AG04450 (cell line): ENCODE measurements around the gene ILK. TPM values are rescaled to one million over a fixed set of nuclear protein-coding genes. Genes with fewer than 3 reads are reported as not detected.

ENCODE experiments used
- CTCF ChIA-PET: fragments of 300-600, 350-600 bp; formaldehyde crosslinking; extraction: SDS; loops from one replicate; lab custom pipeline; 2022; ENCODE audit warnings: antibody characterized with exemption, inconsistent platforms; lab: Charles Lee
- POLR2A ChIA-PET: fragments of 350-600 bp; formaldehyde crosslinking; extraction: SDS; loops from one replicate; lab custom pipeline; 2021; ENCODE audit warnings: antibody characterized with exemption, inconsistent platforms; lab: Yijun Ruan, JAX
- DNase-seq: peaks from one replicate; pipeline ENCODE4 v3.0.0-alpha.2; 2011; ENCODE audit warnings: low read depth, low spot score
- H3K27ac ChIP-seq: one replicate; pipeline ENCODE4 v1.5.1; 2012; ENCODE audit warnings: low read depth, low read length, control low read depth
- H3K27me3 ChIP-seq: one replicate; pipeline ENCODE4 v1.6.0; 2012; ENCODE audit warnings: low read length; ENCODE audit not compliant: control insufficient read depth, insufficient read depth
- H3K4me3 ChIP-seq: 2 replicates; pipeline ENCODE4 v1.5.1; 2011; ENCODE audit warnings: mild to moderate bottlenecking, low read depth, low read length, control low read depth
- H3K9me3 ChIP-seq: 2 replicates; pipeline ENCODE4 v1.5.1; 2012; ENCODE audit warnings: low read length; ENCODE audit not compliant: control insufficient read depth, insufficient read depth
- polyA plus RNA-seq: library from polyadenylated mRNA; depleted of rRNA; stranded (reverse); fragments of >200 nt; gene quantifications from 2 replicates; pipeline ENCODE4 v1.2.3, GENCODE V29; 2011
- TF ChIP-seq, protein P1 (sequence below): IDR thresholded peaks from 2 replicates; pipeline ENCODE4 v1.5.1; 2011; ENCODE audit warnings: low read depth, low read length, control low read depth, inconsistent platforms

Gene ILK
- polyA plus RNA-seq, 1 experiment = 362 TPM

DNA sequence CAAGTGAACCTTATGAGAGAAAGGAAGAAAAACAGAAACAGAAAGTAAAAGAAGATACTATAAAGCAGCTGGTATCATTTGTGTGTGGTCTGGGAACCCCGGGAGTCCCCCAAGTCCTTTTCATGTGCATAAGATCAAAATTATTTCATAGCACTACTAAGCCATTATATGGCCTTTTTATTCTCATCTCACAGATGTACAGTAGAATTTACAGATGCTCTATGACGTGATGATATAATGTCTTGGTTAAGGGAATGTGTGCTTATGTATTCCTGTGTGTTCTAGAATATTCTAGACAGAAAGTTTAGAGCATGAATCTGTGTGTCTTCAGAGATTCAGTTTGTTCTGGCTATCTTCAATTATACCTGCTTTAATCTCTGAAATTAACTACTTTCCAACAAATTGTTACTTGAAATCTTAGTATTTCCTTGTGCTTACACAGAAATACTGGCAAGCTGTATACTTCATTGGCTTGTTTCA is 24.2 kb downstream of the ILK start:
- POLR2A ChIA-PET = interaction anchor here (0.6 kb wide), 1 partner anchor 16 kb away, joined by 4 read pairs; the partner anchor contains the start of gene TAF10
- Histone ChIP-seq H3K9me3 (peaks cover 4% of the 10 kb centered on the region; the same call in 1 of the 2 replicates), H3K27ac (no peak overlapping the region), H3K27me3 (no peaks in the 10 kb centered on the region), H3K4me3 (no peak overlapping the region)
- DNase-seq = no peak
- TF ChIP-seq, protein P1, sequence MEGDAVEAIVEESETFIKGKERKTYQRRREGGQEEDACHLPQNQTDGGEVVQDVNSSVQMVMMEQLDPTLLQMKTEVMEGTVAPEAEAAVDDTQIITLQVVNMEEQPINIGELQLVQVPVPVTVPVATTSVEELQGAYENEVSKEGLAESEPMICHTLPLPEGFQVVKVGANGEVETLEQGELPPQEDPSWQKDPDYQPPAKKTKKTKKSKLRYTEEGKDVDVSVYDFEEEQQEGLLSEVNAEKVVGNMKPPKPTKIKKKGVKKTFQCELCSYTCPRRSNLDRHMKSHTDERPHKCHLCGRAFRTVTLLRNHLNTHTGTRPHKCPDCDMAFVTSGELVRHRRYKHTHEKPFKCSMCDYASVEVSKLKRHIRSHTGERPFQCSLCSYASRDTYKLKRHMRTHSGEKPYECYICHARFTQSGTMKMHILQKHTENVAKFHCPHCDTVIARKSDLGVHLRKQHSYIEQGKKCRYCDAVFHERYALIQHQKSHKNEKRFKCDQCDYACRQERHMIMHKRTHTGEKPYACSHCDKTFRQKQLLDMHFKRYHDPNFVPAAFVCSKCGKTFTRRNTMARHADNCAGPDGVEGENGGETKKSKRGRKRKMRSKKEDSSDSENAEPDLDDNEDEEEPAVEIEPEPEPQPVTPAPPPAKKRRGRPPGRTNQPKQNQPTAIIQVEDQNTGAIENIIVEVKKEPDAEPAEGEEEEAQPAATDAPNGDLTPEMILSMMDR = no peak
- CTCF ChIA-PET = interaction anchor here (0.7 kb wide), 1 partner anchor 78 kb away, joined by 3 read pairs; no protein-coding TSS in a partner anchor

DNA sequence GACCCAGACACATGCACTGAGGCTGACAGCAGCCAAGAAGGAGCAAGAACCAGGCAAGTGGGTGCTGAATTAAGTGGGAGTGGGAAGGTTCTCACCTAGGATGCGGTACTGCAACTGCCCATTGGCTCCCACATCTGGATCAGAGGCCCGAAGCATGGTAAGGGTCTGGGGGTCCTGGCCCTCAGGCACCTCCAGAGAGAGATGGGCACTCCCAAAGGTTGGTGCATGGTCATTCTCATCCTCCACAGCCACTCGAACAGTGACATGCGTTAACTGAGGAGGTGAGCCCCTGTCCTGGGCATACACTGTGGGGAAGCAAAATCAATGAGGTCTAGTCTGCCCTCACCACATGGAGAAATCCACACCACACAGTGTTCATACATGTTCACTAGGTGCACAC is 25.0 kb downstream of the ILK start:
- TF ChIP-seq, protein P1 = no peak
- H3K27ac ChIP-seq = no peak overlapping the region
- POLR2A ChIA-PET = no interaction called here
- no peaks in the 10 kb centered on the region for H3K27me3 ChIP-seq
- no peak overlapping the region for H3K4me3 ChIP-seq
- DNase-seq = no peak
- CTCF ChIA-PET = interaction anchor here (0.7 kb wide), 1 partner anchor 79 kb away, joined by 3 read pairs; no protein-coding TSS in a partner anchor
- peaks cover 4% of the 10 kb centered on the region; the same call in 1 of the 2 replicates for H3K9me3 ChIP-seq

DNA sequence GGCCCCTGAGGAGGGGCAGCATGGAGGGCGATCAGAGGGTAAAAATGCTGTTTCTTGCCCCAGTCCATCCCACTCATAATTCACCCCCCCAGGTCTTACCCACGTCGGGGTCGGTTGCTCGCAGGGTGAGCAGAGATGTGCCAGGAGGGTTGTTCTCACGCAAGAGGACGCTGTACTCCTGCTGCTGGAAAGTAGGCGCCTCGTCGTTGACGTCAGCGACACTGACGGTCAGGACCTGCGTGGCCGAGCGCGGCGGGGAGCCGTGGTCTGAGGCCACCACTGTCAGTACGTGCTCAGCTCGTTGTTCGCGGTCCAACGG is 26.0 kb downstream of the ILK start:
- Histone ChIP-seq H3K4me3 (no peak overlapping the region), H3K9me3 (peaks cover 4% of the 10 kb centered on the region; the same call in 1 of the 2 replicates), H3K27me3 (no peaks in the 10 kb centered on the region), H3K27ac (no peak overlapping the region)
- ChIA-PET POLR2A (no interaction called here), CTCF (no interaction called here)
- no peak for DNase-seq
- TF ChIP-seq, protein P1 = no peak

DNA sequence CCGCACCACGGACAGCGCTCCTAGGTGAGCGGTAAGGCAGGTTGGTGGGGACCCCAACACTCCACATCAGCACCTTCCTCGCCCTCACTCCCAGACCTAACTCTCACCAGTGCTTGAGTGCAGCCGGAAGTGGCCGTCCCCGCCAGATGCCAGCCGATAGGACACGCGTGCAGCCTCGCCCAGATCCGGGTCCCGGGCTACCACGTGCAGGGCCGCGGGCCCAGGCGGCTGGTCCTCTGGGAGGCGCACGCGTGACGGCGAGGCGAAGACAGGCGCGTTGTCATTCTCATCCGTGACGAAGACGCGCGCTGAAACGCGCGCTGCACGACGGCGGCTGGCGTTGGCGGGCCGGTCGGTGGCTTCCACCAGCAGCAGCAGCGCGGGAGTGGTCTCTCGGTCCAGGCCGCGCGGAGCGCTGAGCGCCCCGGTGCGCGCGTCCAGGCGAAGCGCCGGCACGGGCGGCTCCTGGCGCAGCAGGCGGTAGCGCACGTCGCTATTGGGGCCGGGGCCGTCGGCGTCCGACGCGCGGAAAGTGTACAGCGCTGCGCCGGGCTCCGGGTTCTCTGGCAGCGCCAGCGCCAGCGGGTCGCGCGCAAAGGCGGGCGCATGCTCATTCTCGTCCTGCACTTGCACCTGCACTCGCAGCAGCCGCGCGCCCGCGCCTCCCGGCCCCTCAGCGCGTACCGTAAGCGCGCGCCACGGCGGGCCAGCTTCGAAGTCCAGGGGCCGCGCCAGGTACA is 26.5 kb downstream of the ILK start:
- DNase-seq = no peak
- ChIA-PET POLR2A (no interaction called here), CTCF (interaction anchor here (1.0 kb wide), 1 partner anchor 183 kb away, joined by 4 read pairs; no protein-coding TSS in a partner anchor)
- Histone ChIP-seq H3K4me3 (no peak overlapping the region), H3K9me3 (peaks cover 4% of the 10 kb centered on the region; the same call in 1 of the 2 replicates), H3K27ac (no peak overlapping the region), H3K27me3 (no peaks in the 10 kb centered on the region)
- TF ChIP-seq, protein P1 = no peak

DNA sequence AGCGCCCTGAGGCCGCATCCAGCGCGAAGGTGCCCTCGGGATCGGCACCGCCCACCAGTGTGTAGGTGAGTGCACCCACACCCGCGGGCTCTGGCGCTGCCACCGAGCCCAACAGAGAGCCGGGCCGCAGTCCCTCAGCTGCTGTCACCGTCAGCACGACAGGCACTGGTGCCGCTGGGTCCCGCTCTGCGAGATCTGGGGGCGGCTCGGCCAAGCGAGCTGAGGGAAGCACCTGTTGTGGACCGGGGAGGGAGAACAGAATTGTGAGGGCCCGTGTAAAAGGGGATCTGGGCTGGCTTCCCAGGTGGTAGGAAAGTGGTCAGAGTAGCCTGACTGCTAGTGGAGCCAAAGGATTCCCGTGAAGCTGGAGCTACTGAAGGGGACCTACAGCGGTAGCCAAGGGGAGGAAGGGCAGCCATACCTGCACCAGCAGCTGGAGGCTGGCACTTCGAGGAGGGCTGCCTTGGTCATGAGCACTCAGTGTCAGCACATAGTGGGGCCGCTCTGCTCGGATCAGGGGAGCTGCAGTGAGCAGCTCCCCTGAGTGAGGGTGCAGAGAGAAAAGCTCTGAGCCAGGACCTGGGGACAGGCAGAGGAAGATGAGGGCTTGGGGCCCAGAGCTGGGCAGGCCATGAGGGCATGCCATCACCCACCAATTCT is 27.2 kb downstream of the ILK start:
- DNase-seq = no peak
- CTCF ChIA-PET = interaction anchor here (1.0 to 1.7 kb wide), 2 partner anchors 53 to 184 kb away, joined by 4 to 6 read pairs; partner anchors contain the start of gene MRPL17
- no peaks in the 10 kb centered on the region for H3K27me3 ChIP-seq
- no peak overlapping the region for H3K27ac ChIP-seq
- peaks cover 4% of the 10 kb centered on the region; the same call in 1 of the 2 replicates for H3K9me3 ChIP-seq
- POLR2A ChIA-PET = no interaction called here
- TF ChIP-seq, protein P1 = no peak
- H3K4me3 ChIP-seq = no peak overlapping the region
